OCI-LY7 (cell line): ENCODE data around the gene OR2W3. TPM values are rescaled to one million over a fixed set of nuclear protein-coding genes. Genes with fewer than 3 reads are reported as not detected.

Source experiments
- BruUV-seq: library from RNA; stranded (reverse); fragments of 400-500 nt; replicated peaks from 2 replicates; lab custom pipeline; 2021; lab: Mats Ljungman, UMichigan
- CTCF ChIA-PET: fragments of 300-600 bp; sonication (Branson Sonifier 250); formaldehyde crosslinking; loops from one replicate; lab custom pipeline; 2022; ENCODE audit warnings: antibody characterized with exemption; ENCODE audit not compliant: unreplicated experiment; lab: Charles Lee
- POLR2A ChIA-PET: fragments of 300-600 bp; sonication (Branson Sonifier 250); formaldehyde crosslinking; loops from one replicate; lab custom pipeline; 2022; ENCODE audit warnings: antibody characterized with exemption; lab: Charles Lee
- DNase-seq: peaks from one replicate; pipeline ENCODE4 v3.0.0-alpha.2; 2015; ENCODE audit warnings: low spot score
- H2AFZ ChIP-seq: fragments of 200-600 bp; sonication (generic), shearing (Covaris generic); 2 replicates; pipeline ENCODE4 v1.6.1; 2014; ENCODE audit warnings: mild to moderate bottlenecking, antibody characterized with exemption, low read length, moderate library complexity
- H3K27ac ChIP-seq: fragments of 200-600 bp; sonication (generic); 2 replicates; pipeline ENCODE4 v1.5.1; 2014; ENCODE audit warnings: mixed run types, low read depth, mild to moderate bottlenecking, moderate library complexity, low read length, inconsistent platforms; ENCODE audit not compliant: poor library complexity, severe bottlenecking
- H3K36me3 ChIP-seq: fragments of 200-600 bp; sonication (generic); 2 replicates; pipeline ENCODE4 v1.6.1; 2014; ENCODE audit warnings: mild to moderate bottlenecking, antibody characterized with exemption, low read length, moderate library complexity, mixed read lengths; ENCODE audit not compliant: insufficient read depth
- H3K4me1 ChIP-seq: fragments of 200-600 bp; sonication (generic); 2 replicates; pipeline ENCODE4 v1.5.1; 2014; ENCODE audit warnings: mild to moderate bottlenecking, low read length; ENCODE audit not compliant: insufficient read depth, poor library complexity, severe bottlenecking
- H3K4me2 ChIP-seq: fragments of 200-600 bp; sonication (generic); 2 replicates; pipeline ENCODE4 v1.6.1; 2014; ENCODE audit warnings: mild to moderate bottlenecking, low read length
- H3K4me3 ChIP-seq: fragments of 200-600 bp; sonication (generic); 2 replicates; pipeline ENCODE4 v1.5.1; 2014; ENCODE audit warnings: mild to moderate bottlenecking, low read depth, low read length; ENCODE audit not compliant: poor library complexity, severe bottlenecking
- H3K79me2 ChIP-seq: fragments of 200-600 bp; sonication (generic); 2 replicates; pipeline ENCODE4 v1.6.1; 2016; ENCODE audit warnings: low read depth, mild to moderate bottlenecking, low read length, moderate library complexity, mixed read lengths; ENCODE audit not compliant: insufficient read depth
- H3K9me2 ChIP-seq: fragments of 200-600 bp; sonication (generic); 2 replicates; pipeline ENCODE4 v1.6.1; 2016; ENCODE audit warnings: mild to moderate bottlenecking, low read length, mixed read lengths; ENCODE audit not compliant: insufficient read depth
- H3K9me3 ChIP-seq: fragments of 200-600 bp; sonication (generic); 2 replicates; pipeline ENCODE4 v1.6.1; 2014; ENCODE audit warnings: mild to moderate bottlenecking, mixed run types, low read length, mixed read lengths
- H4K20me1 ChIP-seq: fragments of 200-600 bp; sonication (generic); 2 replicates; pipeline ENCODE4 v1.6.1; 2014; ENCODE audit warnings: mild to moderate bottlenecking, antibody characterized with exemption, low read length, moderate library complexity, mixed read lengths; ENCODE audit not compliant: insufficient read depth
- EZH2phosphoT487 ChIP-seq: fragments of 200-600 bp; sonication (generic); IDR thresholded peaks from 2 replicates; pipeline ENCODE4 v1.6.1; 2018; ENCODE audit warnings: low read depth, borderline replicate concordance, mild to moderate bottlenecking, mixed run types, antibody characterized with exemption, low read length, moderate library complexity, mixed read lengths
- intact Hi-C: fragments of 100-400 bp; cut with micrococcal nuclease; formaldehyde crosslinking; loops from one replicate; pipeline ENCODE4 v1.10.0; 2022; ENCODE audit not compliant: unreplicated experiment
- total RNA-seq, 2 experiments: library from RNA; depleted of rRNA in 1 of 2; stranded (reverse); fragments of >200 nt in 1 of 2; shearing (Covaris generic) in 1 of 2; gene quantifications; 2 replicates each; pipeline ENCODE4 v1.2.3, GENCODE V29; 2014 to 2022
- TF ChIP-seq, protein P1 (sequence below): fragments of 200-600 bp; sonication (generic); conservative IDR thresholded peaks from 2 replicates; pipeline ENCODE4 v1.5.1; 2014; ENCODE audit warnings: mild to moderate bottlenecking, antibody characterized with exemption, low read length, moderate library complexity, mixed read lengths

The OR2W3 gene
- total RNA-seq, 2 experiments from 2014 or later: not detected

DNA sequence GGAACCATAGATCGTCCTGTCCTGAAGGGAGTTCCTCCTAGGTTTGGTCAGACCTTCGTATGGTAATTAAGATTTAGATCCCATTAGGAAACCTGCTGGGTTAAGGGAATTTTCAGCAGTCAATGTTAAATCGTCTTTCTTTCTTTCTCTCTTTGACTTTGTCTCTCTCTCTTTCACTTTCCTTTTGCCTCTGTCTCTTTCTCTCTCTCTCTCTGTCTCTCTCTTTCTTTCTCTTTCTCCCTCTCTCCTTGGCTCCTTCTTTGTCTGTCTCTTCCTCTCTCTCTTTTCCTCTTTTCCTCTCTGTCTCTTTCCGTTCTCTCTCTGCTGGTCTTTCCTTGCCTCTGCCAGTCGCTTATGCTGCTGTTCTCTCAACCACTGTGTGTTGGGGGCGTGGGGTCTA is 8.7 kb downstream of the OR2W3 start:
- CTCF ChIA-PET: no interaction called here
- no TSS peak for BruUV-seq
- DNase-seq: no peak
- intact Hi-C loops: no loop called here
- Histone ChIP-seq H3K4me2 (no peak overlapping the region), H3K9me3 (no peaks in the 10 kb centered on the region), H3K36me3 (no peaks in the 10 kb centered on the region), H3K27ac (no peak overlapping the region), H2AFZ (no peak overlapping the region), H3K9me2 (no peaks in the 10 kb centered on the region), H3K79me2 (no peaks in the 10 kb centered on the region), H3K4me3 (no peak overlapping the region), H4K20me1 (no peaks in the 10 kb centered on the region), H3K4me1 (no peaks in the 10 kb centered on the region)
- POLR2A ChIA-PET: no interaction called here
- no peak for TF ChIP-seq EZH2phosphoT487
- TF ChIP-seq, protein P1, sequence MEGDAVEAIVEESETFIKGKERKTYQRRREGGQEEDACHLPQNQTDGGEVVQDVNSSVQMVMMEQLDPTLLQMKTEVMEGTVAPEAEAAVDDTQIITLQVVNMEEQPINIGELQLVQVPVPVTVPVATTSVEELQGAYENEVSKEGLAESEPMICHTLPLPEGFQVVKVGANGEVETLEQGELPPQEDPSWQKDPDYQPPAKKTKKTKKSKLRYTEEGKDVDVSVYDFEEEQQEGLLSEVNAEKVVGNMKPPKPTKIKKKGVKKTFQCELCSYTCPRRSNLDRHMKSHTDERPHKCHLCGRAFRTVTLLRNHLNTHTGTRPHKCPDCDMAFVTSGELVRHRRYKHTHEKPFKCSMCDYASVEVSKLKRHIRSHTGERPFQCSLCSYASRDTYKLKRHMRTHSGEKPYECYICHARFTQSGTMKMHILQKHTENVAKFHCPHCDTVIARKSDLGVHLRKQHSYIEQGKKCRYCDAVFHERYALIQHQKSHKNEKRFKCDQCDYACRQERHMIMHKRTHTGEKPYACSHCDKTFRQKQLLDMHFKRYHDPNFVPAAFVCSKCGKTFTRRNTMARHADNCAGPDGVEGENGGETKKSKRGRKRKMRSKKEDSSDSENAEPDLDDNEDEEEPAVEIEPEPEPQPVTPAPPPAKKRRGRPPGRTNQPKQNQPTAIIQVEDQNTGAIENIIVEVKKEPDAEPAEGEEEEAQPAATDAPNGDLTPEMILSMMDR: no peak

DNA sequence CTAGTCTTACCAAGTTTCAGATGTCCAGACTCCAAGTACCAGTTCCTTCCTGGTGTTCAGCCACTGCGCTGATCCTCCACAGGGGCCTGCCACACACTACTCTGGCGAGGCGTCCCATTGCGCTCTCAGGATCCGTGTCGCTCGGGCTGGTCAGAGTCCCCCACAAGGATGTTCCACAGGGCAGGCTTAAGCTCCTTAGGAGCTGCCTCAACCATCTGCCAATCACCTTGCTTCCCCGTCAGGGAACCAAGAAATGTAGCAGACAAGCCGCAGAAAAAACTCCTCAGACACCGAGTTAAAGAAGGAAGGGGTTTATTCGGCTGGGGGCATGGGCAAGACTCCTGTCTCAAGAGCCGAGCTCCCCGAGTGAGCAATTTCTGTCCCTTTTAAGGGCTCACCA is 9.8 kb downstream of the OR2W3 start:
- no peak for DNase-seq
- no peak overlapping the region for H2AFZ ChIP-seq
- no peaks in the 10 kb centered on the region for H3K36me3 ChIP-seq
- H4K20me1 ChIP-seq: no peaks in the 10 kb centered on the region
- BruUV-seq: no TSS peak
- H3K4me3 ChIP-seq: no peak overlapping the region
- H3K9me3 ChIP-seq: no peaks in the 10 kb centered on the region
- H3K79me2 ChIP-seq: no peaks in the 10 kb centered on the region
- no peaks in the 10 kb centered on the region for H3K9me2 ChIP-seq
- CTCF ChIA-PET: no interaction called here
- TF ChIP-seq, protein P1: no peak
- TF ChIP-seq EZH2phosphoT487: no peak
- POLR2A ChIA-PET: no interaction called here
- no peak overlapping the region for H3K27ac ChIP-seq
- H3K4me2 ChIP-seq: no peak overlapping the region
- intact Hi-C loops: no loop called here
- no peaks in the 10 kb centered on the region for H3K4me1 ChIP-seq

DNA sequence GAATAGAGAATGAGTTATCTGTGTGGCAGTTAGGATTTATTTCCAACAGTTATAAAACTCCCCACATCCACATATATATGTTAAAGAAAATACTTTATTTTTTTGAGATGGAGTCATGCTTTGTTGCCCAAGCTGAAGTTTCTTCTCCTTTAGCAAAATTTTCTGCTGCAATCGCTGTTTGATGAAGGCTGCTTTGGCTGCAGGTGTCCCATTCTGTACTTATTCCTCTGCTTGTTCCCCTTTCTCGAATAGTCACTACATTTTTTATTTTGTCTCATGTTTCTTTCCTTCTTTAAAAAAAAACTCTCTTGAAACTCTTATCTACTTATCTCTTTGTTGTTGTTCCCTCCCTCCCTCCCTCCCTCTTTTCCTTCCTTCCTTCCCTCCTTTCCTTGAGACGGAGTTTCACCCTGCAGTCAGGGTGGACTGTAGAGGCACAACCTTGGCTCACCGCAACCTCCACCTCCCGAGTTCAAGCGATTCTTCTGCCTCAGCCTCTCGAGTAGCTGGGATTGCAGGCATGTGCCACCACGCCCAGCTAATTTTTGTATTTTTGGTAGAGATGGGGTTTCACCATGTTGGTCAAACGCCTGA is 10.6 kb downstream of the OR2W3 start:
- H3K4me3 ChIP-seq: no peak overlapping the region
- DNase-seq: no peak
- ChIA-PET CTCF (no interaction called here), POLR2A (interaction anchor here (0.6 kb wide), 1 partner anchor 365 kb away, joined by 4 read pairs; no protein-coding TSS in a partner anchor)
- no peaks in the 10 kb centered on the region for H3K9me3 ChIP-seq
- H3K36me3 ChIP-seq: no peaks in the 10 kb centered on the region
- no peaks in the 10 kb centered on the region for H3K4me1 ChIP-seq
- BruUV-seq: no TSS peak
- no peak overlapping the region for H2AFZ ChIP-seq
- no peaks in the 10 kb centered on the region for H3K9me2 ChIP-seq
- H3K4me2 ChIP-seq: no peak overlapping the region
- H3K27ac ChIP-seq: no peak overlapping the region
- TF ChIP-seq, protein P1: no peak
- no peak for TF ChIP-seq EZH2phosphoT487
- H3K79me2 ChIP-seq: no peaks in the 10 kb centered on the region
- intact Hi-C loops: no loop called here
- no peaks in the 10 kb centered on the region for H4K20me1 ChIP-seq
